GM12891 (cell line): ENCODE data around the gene IL22RA2.

Experiments used
- DNase-seq: peaks from one replicate; pipeline ENCODE4 v3.0.0; 2011; ENCODE audit warnings: low spot score; ENCODE audit not compliant: insufficient read length
- FAIRE-seq: peaks from 2 replicates; lab custom pipeline; 2011; peaks lifted over from hg19 to GRCh38; lab: Jason Lieb, UNC
- PAX5 ChIP-seq: IDR thresholded peaks from 2 replicates; pipeline ENCODE4 v1.6.1; 2011; ENCODE audit warnings: low read length, moderate library complexity, mild to moderate bottlenecking; ENCODE audit not compliant: insufficient read depth, severe bottlenecking
- POLR2A ChIP-seq: IDR thresholded peaks from 2 replicates; pipeline ENCODE4 v1.6.1; 2011; ENCODE audit warnings: low read depth, low read length, control low read depth
- POLR2AphosphoS5 ChIP-seq: IDR thresholded peaks from 2 replicates; pipeline ENCODE4 v1.6.1; 2011; ENCODE audit warnings: low read depth, low read length, control low read depth
- POU2F2 ChIP-seq: IDR thresholded peaks from 2 replicates; pipeline ENCODE4 v1.6.1; 2011; ENCODE audit warnings: low read depth, mild to moderate bottlenecking, control low read depth, low read length, moderate library complexity
- SPI1 ChIP-seq: IDR thresholded peaks from 2 replicates; pipeline ENCODE4 v1.6.1; 2011; ENCODE audit warnings: low read depth, low read length, control low read depth
- TAF1 ChIP-seq: IDR thresholded peaks from 2 replicates; pipeline ENCODE4 v1.6.1; 2011; ENCODE audit warnings: low read depth, low read length, control low read depth

Gene IL22RA2

DNA sequence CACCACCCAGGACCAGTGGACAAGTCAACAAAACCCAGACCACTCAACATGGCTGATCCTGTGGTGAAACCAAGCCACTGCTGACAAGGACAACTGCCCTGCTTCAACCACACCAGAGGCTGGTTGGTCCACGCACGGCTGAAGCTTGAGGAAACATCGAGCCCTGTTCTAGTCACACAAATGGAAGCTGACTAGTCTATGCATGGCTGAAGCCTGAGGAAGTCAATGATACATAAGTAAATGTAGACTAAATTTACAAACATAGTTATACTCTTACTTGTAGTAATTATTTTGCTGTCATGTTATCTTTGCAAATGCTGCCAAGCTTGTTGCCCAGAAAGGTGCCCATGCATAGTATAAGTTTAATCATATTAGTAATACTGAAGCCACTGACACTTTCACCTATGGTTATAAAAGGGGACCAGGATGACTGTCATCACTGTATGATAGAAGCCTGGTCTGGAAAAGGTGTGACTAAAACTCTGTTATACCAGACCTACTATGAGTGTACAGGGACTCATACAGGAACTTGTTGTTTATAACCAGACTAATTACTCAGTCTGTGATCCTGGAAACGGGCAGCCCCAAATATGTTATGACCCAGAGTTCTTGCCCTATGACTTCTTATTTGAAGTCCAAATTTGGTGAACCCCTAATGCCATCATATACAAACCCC is 5.6 kb downstream of the IL22RA2 start:
- peak; percentile 85 for FAIRE-seq

DNA sequence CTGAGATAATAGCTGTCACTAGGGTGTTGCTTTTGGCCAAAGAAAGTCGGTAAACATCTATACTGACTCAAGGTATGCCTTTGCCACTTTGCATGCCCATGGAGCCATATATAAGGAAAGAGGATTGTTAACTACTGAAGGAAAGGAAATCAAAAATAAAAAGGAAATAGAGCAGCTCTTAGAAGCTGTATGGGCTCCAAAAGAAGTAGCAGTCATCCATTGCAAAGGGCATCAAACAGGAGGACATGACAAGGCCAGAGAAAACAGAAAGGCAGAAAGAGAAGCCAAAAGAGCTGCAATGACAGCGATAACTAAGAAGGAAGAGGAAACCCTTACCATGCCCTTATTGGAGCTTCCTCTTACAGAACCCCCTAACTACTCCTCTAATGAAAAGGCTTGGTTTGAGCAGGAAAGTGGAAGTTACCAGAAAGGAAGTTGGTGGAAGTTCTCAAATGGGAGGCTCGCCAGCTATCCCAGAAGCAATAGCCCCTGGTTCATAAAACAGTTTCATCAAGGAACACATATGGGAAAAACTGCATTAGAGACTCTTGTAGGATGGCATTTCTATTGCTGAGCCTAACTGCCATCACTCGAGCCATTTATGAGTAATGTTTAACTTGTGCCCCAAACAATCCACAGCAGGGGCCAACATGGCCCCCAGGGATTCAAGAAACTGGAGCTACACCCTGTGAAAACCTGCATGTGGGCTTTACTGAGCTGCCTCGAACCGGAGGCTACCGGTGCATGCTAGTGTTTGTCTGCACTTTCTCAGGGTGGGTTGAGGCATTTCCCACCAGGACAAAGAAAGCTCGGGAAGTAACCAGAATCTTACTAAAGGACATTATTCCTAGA is 7.0 kb downstream of the IL22RA2 start:
- DNase-seq (no peak), FAIRE-seq (no peak)
- TF ChIP-seq SPI1 (no peak), PAX5 (no peak), POLR2A (no peak), POLR2AphosphoS5 (no peak), POU2F2 (no peak), TAF1 (no peak)

More for the DNA sequence above, 5.6 kb downstream of the IL22RA2 start:
- TF ChIP-seq TAF1 (no peak), PAX5 (no peak), POU2F2 (no peak), SPI1 (no peak), POLR2A (no peak), POLR2AphosphoS5 (no peak)
- no peak for DNase-seq

DNA sequence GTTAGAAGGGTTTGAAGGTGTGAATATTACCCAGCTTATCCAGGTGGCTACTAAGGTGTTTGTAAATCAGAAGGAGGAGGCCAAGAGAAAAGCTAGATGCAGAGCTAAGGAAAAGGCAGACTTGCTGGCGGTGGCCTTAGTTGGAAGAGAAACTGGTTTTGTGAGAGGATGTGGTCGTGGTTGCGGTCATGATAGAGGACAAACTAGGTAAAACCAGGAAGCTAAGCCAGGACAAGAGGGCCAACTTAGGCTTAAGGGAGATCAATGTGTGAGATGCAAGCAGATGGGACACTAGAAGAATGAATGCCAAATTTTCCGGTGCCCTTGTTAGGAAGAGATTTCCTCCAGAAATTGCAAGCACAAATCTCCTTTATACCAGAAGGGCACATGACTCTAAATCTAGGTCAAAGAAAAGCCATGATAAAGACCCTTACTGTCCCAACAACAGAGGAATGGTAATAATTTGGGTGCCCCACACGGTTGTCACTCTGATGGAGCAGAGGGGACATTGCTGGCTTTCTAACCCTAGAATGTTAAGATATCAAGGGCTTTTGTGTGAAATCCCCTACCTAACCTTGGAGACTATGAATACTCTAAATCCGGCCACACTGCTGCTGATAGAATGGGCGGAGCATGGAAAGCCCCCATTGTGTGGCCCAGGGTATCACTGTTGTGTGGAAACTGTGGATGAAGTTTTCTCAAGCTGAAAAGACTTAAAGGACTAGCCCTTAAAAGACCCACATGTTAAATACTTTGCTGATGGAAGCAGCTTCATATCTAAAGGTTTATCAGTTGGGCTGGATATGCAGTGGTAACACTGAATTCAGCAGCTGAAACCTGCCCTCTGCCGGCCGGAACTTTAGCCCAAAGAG is 7.8 kb downstream of the IL22RA2 start:
- DNase-seq (no peak), FAIRE-seq (peak; percentile 97)
- TF ChIP-seq POLR2A (peak; percentile 19; the same call in 1 of the 2 replicates), TAF1 (no peak; the same call in 1 of the 2 replicates), SPI1 (peak; percentile 38; the same call in 1 of the 2 replicates), POU2F2 (peak; percentile 45; the same call in 1 of the 2 replicates)

DNA sequence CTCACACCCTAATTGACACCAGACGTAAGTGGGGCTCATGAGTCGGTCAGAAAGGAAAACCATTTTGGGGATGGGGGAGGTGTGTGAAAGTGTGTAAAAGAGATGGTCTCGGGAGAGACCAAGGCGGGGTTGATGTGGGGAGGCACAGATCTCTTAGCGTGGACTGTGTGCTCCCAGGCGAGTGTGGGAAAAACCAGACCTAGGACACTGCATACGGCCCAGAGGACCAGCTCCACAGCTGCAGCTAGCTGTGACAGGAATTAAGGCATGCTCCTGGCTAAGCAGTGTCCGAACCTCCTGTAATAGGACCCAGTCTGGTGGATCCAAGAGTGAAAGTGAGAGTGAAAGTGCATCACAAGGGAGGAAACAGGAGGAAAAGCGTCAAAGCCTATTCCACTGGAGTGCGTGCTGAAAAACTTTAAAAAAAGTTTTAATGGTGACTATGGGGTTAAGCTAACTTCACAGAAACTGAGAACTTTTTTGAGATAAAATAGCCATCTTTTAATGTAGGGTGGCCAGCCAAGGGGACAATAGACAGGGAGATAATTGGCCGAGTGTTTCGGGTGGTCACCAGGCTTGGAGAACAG is 9.6 kb downstream of the IL22RA2 start:
- TF ChIP-seq POU2F2 (no peak), PAX5 (no peak), TAF1 (no peak)
- FAIRE-seq (no peak), DNase-seq (no peak)

DNA sequence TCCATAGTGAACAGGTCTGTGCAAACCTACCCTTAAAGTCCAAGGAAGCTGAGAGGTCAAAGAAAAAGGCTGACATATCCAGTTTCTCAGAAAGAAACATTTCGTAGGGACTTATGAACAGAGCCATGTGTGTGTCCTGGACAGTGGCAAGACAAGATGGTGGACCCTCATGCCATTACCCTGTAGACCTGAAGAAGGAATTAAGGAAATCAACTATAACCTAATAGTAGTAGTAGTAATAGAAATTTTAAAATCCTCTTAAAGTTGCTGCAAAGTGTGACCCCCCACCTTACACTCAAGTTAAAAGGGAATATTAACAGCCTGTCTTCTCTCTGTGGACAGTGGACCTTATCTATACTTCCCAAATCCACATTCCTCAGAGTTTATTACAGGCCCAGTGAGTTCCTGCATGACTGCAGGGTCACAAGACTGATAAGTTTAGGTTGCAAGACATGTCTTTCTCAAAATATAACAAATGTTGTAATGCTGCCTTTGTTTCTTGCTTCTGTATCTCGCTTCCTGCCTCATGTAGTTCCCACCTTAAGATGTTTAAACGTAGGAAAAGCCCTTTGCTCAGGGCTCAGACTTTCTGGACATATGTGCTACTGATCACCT is 10.6 kb downstream of the IL22RA2 start:
- TF ChIP-seq POLR2A (no peak), TAF1 (no peak), POLR2AphosphoS5 (no peak), PAX5 (no peak), POU2F2 (no peak), SPI1 (no peak)
- FAIRE-seq (no peak), DNase-seq (no peak)

DNA sequence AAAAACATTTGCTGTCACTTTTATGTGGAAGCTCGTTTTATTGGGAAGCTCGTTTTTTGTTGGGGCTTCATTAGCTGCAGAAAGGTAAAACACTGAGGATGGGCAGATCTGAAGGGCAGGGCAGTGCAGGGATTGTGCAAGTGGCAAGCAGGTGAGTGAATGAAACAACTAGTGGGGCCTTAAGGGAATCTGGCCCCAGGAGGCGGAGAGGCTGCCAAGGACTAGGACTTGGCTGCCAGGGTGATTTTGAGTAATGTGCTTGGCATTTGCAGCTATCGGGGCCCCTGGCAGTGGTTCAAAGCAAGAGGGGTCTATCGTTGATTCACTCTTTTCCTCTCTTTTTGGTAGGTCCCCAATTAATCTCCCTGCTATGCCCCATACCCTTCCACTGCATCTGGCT is 11.5 kb downstream of the IL22RA2 start:
- FAIRE-seq (no peak), DNase-seq (no peak)
- no peak for TF ChIP-seq TAF1
- no peak for TF ChIP-seq POLR2AphosphoS5
- TF ChIP-seq SPI1, result no peak
- no peak for TF ChIP-seq PAX5
- no peak for TF ChIP-seq POLR2A
- no peak for TF ChIP-seq POU2F2

DNA sequence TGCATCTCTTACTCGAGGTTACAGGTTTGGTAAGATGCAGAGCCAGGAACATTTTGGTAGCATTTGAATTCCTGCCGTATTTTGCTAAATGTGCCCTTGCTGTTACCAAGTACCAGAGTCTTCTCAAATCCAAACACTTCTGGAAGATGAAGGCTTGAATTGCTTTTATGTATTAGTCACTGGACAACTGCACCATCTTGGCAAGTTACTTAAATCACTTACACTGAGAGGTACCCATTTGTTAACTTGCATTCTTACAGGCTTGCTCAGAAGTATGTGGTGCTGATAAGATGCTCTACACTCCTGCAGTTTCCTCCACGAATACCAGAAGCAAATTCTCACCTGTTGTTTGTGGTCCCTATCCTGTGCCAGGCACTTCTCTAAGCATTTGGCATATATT is 12.7 kb downstream of the IL22RA2 start:
- DNase-seq (no peak), FAIRE-seq (no peak)
- TF ChIP-seq POLR2AphosphoS5 (no peak), PAX5 (no peak), SPI1 (no peak), TAF1 (no peak), POLR2A (no peak), POU2F2 (no peak)

DNA sequence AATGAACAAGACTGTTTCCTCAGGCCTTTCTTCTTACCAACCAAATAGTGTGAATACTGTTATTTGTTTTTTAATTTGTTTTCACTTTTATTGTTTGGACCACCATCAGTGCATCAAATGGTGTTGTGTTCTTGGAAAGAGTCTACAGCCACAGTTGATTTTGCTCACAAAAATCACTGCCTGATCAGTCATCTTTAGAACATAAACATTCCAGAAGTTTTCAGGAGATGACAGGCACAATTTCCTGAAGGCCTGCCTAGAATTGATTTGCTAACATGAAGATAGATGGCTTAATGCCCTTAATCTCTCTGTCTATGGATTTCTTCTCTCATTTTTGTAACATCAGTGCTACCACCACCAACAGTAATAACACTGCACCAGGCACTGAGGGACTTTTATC is 13.5 kb downstream of the IL22RA2 start:
- FAIRE-seq, result no peak
- no peak for DNase-seq
- no peak for TF ChIP-seq POU2F2
- TF ChIP-seq SPI1, result no peak
- TF ChIP-seq TAF1, result no peak
- no peak for TF ChIP-seq PAX5
- TF ChIP-seq POLR2AphosphoS5, result no peak
- no peak for TF ChIP-seq POLR2A

DNA sequence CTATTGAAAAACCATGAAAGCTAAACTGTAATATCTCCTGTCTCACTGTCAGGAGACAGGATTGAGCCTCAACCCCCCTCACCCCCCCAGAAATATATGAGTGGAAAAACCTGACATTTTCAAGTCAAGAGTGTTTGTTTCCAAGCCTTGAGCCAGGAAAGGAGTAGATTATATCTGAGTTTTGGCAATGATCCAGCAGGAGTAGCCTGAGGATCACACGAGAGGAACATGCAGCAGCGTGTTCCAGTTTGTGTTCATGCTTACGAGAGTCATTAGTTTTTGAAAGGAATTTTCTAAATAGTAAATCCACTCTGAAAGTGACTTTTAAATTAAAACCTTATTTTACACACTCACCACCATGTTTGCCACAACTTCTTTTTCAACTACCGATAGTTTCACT is 15.8 kb downstream of the IL22RA2 start:
- no peak for DNase-seq
- TF ChIP-seq TAF1 (no peak), POLR2A (no peak), SPI1 (no peak), PAX5 (no peak), POU2F2 (no peak), POLR2AphosphoS5 (no peak)
- no peak for FAIRE-seq
